Measurements from ENCODE around the gene FH. TPM values are rescaled to one million over a fixed set of nuclear protein-coding genes. Genes with fewer than 3 reads are reported as not detected.

FH gene
- total and polyA plus RNA-seq, 2 experiments from 2014 or later: 56.2 to 69.8 TPM

GRCh38 chr1:241462391-241462790, 57.2 kb downstream of the FH start (continued):
- TF ChIP-seq ZNF462 (CRISPR knock-in tag; IDR thresholded peaks at IDR 0.05) (no peak), CTCF (conservative IDR thresholded peaks at IDR 0.05; ENCODE audit: low read depth in 2 of 2) (no peak), ZNF331 (CRISPR knock-in tag; IDR thresholded peaks at IDR 0.05; ENCODE audit: low read depth) (no peak), STAT1 (IDR thresholded peaks at IDR 0.05; ENCODE audit: unreplicated experiment) (no peak)
- TF ChIP-seq, protein P1, sequence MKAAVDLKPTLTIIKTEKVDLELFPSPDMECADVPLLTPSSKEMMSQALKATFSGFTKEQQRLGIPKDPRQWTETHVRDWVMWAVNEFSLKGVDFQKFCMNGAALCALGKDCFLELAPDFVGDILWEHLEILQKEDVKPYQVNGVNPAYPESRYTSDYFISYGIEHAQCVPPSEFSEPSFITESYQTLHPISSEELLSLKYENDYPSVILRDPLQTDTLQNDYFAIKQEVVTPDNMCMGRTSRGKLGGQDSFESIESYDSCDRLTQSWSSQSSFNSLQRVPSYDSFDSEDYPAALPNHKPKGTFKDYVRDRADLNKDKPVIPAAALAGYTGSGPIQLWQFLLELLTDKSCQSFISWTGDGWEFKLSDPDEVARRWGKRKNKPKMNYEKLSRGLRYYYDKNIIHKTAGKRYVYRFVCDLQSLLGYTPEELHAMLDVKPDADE (IDR thresholded peaks at IDR 0.05): no peak
